GM23248 (cell line): Measurements from ENCODE around the gene ZIC5.

Source experiments
- EZH2 ChIP-seq: fragments of 200-600 bp; sonication (generic); IDR thresholded peaks from 2 replicates; pipeline ENCODE4 v1.6.1; 2018; ENCODE audit warnings: antibody characterized with exemption, mild to moderate bottlenecking; ENCODE audit not compliant: insufficient read depth, poor library complexity, severe bottlenecking
- EZH2phosphoT487 ChIP-seq: fragments of 200-600 bp; sonication (generic); IDR thresholded peaks from 2 replicates; pipeline ENCODE4 v1.6.1; 2018; ENCODE audit warnings: antibody characterized with exemption, moderate library complexity, mild to moderate bottlenecking, low read depth; ENCODE audit not compliant: insufficient read depth

GRCh38 chr13:99977912-99978798 is 6.6 kb upstream of the ZIC5 start:
- TF ChIP-seq EZH2phosphoT487: no peak
- no peak for TF ChIP-seq EZH2
